ENCODE measurements around the gene SLC25A21.

- TF ChIP-seq, protein P1, sequence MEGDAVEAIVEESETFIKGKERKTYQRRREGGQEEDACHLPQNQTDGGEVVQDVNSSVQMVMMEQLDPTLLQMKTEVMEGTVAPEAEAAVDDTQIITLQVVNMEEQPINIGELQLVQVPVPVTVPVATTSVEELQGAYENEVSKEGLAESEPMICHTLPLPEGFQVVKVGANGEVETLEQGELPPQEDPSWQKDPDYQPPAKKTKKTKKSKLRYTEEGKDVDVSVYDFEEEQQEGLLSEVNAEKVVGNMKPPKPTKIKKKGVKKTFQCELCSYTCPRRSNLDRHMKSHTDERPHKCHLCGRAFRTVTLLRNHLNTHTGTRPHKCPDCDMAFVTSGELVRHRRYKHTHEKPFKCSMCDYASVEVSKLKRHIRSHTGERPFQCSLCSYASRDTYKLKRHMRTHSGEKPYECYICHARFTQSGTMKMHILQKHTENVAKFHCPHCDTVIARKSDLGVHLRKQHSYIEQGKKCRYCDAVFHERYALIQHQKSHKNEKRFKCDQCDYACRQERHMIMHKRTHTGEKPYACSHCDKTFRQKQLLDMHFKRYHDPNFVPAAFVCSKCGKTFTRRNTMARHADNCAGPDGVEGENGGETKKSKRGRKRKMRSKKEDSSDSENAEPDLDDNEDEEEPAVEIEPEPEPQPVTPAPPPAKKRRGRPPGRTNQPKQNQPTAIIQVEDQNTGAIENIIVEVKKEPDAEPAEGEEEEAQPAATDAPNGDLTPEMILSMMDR (IDR thresholded peaks at IDR 0.05; ENCODE audit: low read length), result no peak
- TF ChIP-seq EZH2 (optimal IDR thresholded peaks at IDR 0.05; ENCODE audit: low read depth, low read length) (no peak), EZH2phosphoT487 (IDR thresholded peaks at IDR 0.05; ENCODE audit: low read length) (no peak)
Measured at GRCh38 chr14:36655963-36656686, 516.3 kb downstream of the SLC25A21 start.

Data from MM.1S (cell line).